ENCODE measurements around the gene PODXL.

- TF ChIP-seq POLR2A (IDR thresholded peaks at IDR 0.05) (no peak), POLR2AphosphoS5 (IDR thresholded peaks at IDR 0.05) (no peak), CTCF (IDR thresholded peaks at IDR 0.05) (no peak)
Measured at GRCh38 chr7:131524703-131525102, 31.7 kb downstream of the PODXL start.
